ENCODE measurements around the gene SYT13. TPM values are rescaled to one million over a fixed set of nuclear protein-coding genes. Genes with fewer than 3 reads are reported as not detected.

The SYT13 gene
- total and polyA plus RNA-seq, 2 of the 4 experiments (the other 2 are of a cell fraction), result not detected

GRCh38 chr11:45246241-45246640, 39.9 kb downstream of the SYT13 start:
- Histone ChIP-seq H2BK20ac (ENCODE audit: low read depth, low read length) (no peak overlapping the region), H3K79me1 (ENCODE audit: low read depth in 1 of 2, low read length in 2 of 2) (no peaks in the 10 kb centered on the region), H3K9ac (ENCODE audit: low read depth, low read length) (no peak overlapping the region), H3K4me3 (ENCODE audit: insufficient read depth, low read depth, low read length) (no peak overlapping the region), H4K91ac (ENCODE audit: insufficient read depth, low read depth, low read length) (no peak overlapping the region), H2BK15ac (ENCODE audit: low read depth, low read length) (no peak overlapping the region), H3K9me3 (ENCODE audit: control insufficient read depth, insufficient read depth, low read length) (no peaks in the 10 kb centered on the region), H2AFZ (replicated peaks; ENCODE audit: low read length, poor library complexity) (no peak overlapping the region), H3K18ac (ENCODE audit: low read depth, low read length) (no peak overlapping the region), H3K27me3 (ENCODE audit: control insufficient read depth, insufficient read depth, low read length) (peaks cover 17% of the 10 kb centered on the region), H3K4me1 (ENCODE audit: control insufficient read depth, insufficient read depth, low read length) (no peaks in the 10 kb centered on the region), H2AK9ac (replicated peaks; ENCODE audit: low read depth, low read length, poor library complexity) (no peak overlapping the region), H2BK5ac (ENCODE audit: low read depth, low read length, poor library complexity, severe bottlenecking) (no peak overlapping the region), H3K4me2 (ENCODE audit: low read depth, low read length) (no peak overlapping the region), H3K56ac (ENCODE audit: extremely low read depth, insufficient read depth, low read length) (no peak overlapping the region), H3K36me3 (ENCODE audit: control insufficient read depth, insufficient read depth, low read length) (no peaks in the 10 kb centered on the region), H3K14ac (replicated peaks; ENCODE audit: low read depth, low read length) (no peak overlapping the region), H3K27ac (ENCODE audit: insufficient read depth, low read length) (no peak overlapping the region), H3K4ac (ENCODE audit: low read depth, low read length) (no peak overlapping the region), H4K20me1 (ENCODE audit: insufficient read depth, low read length) (no peaks in the 10 kb centered on the region), H3K9me1 (ENCODE audit: insufficient read depth, low read length) (no peaks in the 10 kb centered on the region), H2BK120ac (ENCODE audit: low read depth, low read length) (no peak overlapping the region), H3K23ac (ENCODE audit: low read depth, low read length) (no peak overlapping the region), H4K5ac (ENCODE audit: low read depth, low read length) (no peak overlapping the region), H4K8ac (ENCODE audit: low read depth in 2 of 2, low read length in 2 of 2) (no peak overlapping the region), H2AK5ac (ENCODE audit: low read depth, low read length) (no peak overlapping the region)
- 92% methylated on average over 2 of the region's 8 CpGs; no CpG with 5 or more reads in 1 of the 2 experiments for WGBS, 2 experiments (ENCODE audit: extremely low coverage in 2 of 2, insufficient read length in 1 of 2)
- in situ Hi-C loops (cut with MboI; ENCODE audit: low sequenced_read_pairs), result no loop called here
- ChIA-PET CTCF (no interaction called here), POLR2A (ENCODE audit: unreplicated experiment) (no interaction called here)
- dilution Hi-C loops (cut with HindIII; ENCODE audit: low sequenced_read_pairs, unreplicated experiment), result no loop called here
- ATAC-seq (ENCODE audit: low read depth) (no peak), DNase-seq (no peak)
- no peak for TF ChIP-seq SMC3 (IDR thresholded peaks at IDR 0.05; ENCODE audit: low read depth, low read length)
- no peak for TF ChIP-seq MAFK (IDR thresholded peaks at IDR 0.05; ENCODE audit: low read depth, low read length)
- no peak for TF ChIP-seq CTCF (conservative IDR thresholded peaks at IDR 0.05; ENCODE audit: low read depth, low read length)
- no peak for TF ChIP-seq USF2 (IDR thresholded peaks at IDR 0.05; ENCODE audit: low read depth, low read length)
- TF ChIP-seq CHD1 (IDR thresholded peaks at IDR 0.05; ENCODE audit: low read depth, low read length), result no peak
- no peak for TF ChIP-seq RFX5 (IDR thresholded peaks at IDR 0.05; ENCODE audit: low read depth, low read length)
- no TSS peak for BruUV-seq (replicated peaks)
- intact Hi-C loops (cut with micrococcal nuclease), result no loop called here
